Measurements from ENCODE around the gene MISP. TPM values are rescaled to one million over a fixed set of nuclear protein-coding genes. Genes with fewer than 3 reads are reported as not detected.

MISP gene
- total RNA-seq, 2 experiments from 2014 or later: not detected

DNA sequence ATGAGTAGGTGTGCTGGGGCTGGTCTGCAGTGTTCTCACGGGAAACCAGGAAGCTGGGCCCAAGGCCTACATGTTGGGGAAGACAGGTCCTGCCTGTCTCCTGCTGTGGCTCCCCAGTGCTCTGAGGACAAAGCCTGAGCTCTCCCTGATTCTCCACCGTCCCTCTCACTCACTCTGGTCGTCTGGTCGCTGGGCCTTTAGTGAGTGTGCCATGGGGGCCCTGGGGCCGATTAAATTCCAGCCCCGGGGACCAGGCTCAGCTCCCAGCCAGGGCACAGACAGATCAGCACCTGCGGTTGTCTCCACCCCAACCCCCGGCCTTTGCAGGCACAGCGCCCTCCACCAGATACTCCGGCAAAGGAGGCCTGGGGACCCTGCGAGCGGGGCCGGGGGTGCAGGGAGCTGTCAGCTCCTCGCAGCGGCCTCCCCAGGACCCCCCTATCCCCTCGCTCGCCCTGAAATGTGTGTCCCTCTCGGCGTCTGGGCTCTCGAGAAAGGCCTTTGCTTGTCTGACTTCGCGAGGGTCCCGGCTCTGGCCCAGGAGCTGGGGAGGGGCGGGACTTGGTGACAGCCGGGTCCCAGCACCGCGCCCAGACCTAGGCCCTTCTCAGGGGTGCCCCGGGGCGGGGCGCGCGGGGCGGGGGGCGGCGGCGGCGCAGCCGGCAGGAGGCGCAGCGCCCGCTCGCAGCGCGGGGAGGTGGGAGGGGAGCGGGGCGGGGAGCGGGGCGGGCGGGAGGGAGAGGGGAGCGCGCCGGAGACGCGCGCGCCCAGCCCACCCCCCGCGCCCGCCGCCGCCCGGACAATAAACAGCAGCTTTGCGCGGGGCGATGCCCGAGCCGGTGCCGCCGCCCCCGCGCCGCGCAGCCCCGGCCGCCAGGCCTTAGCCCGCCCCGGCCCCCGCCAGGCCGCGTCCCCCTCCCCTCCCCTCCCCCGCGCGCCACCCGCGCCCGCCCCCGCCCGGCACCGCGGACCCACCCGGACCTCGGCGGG, 42.5 kb upstream of the MISP start, which contains the start of gene PALM:
Gene PALM (plus strand): TSS at position 782 of the 990 bp plus-strand sequence. CDS start 212 bp downstream, outside the sequence.
- DNase-seq: no peak
- intact Hi-C loops (cut with micrococcal nuclease): no loop called here
- POLR2A ChIA-PET: interaction anchor here (1.4 kb wide), 1 partner anchor 29 kb away, joined by 3 read pairs; no protein-coding TSS in a partner anchor
- Mint-ChIP-seq H3K27me3 (peaks cover 22% of the 10 kb centered on the region), H3K4me3 (no peak within 1 kb of the TSS), H3K36me3 (ENCODE audit: low read depth) (no peaks in the 10 kb centered on the region), H3K27ac (no peak within 1 kb of the TSS), H3K4me1 (ENCODE audit: low read depth) (peaks cover 2% of the 10 kb centered on the region), H3K9me3 (no peaks in the 10 kb centered on the region)
- CTCF ChIA-PET: interaction anchor here (1.3 to 1.9 kb wide), 2 partner anchors 25 to 30 kb away, joined by 3 to 8 read pairs; no protein-coding TSS in a partner anchor
- ATAC-seq: no peak
- TF ChIP-seq, protein P1, sequence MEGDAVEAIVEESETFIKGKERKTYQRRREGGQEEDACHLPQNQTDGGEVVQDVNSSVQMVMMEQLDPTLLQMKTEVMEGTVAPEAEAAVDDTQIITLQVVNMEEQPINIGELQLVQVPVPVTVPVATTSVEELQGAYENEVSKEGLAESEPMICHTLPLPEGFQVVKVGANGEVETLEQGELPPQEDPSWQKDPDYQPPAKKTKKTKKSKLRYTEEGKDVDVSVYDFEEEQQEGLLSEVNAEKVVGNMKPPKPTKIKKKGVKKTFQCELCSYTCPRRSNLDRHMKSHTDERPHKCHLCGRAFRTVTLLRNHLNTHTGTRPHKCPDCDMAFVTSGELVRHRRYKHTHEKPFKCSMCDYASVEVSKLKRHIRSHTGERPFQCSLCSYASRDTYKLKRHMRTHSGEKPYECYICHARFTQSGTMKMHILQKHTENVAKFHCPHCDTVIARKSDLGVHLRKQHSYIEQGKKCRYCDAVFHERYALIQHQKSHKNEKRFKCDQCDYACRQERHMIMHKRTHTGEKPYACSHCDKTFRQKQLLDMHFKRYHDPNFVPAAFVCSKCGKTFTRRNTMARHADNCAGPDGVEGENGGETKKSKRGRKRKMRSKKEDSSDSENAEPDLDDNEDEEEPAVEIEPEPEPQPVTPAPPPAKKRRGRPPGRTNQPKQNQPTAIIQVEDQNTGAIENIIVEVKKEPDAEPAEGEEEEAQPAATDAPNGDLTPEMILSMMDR (IDR thresholded peaks at IDR 0.05): no peak

DNA sequence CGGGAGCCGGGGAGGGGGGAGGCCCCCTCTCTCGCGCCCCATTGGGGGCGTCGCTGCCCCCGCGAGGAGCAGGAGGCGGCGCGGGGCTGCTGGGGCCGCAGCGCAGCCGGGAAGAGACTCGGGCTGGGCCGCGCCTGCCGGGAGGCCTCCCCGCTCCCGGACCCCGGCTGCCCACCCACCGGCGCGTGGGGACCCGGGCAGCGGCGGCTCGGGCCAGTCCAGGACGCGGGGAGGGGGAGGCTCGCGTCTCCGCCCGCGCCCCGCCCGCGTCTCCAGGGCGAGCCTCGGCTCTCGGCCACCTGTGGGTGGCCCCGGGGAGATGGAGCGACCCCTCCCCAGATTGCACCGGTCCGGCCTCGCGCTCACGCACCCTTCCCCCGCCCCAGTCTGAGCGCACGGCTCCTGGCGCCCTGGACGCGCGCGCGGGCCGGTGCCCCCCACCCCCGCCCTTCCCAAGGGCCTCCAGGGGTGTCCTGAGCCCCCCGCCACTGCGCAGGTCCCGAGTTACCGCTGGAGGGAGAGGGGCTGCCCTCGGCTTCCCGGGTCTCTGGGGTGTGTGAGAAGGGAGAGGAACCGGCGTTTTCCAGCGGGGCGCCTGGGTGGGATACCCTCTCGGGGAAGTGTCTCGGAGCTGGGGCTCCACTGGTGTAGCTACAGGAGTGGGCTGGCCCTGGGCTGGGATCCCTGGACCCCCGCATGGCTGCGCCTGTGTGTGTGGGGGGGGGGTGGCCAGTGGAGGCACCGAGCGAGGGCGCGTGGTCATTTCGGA, 41.5 kb upstream of the MISP start:
- Mint-ChIP-seq H3K27me3 (peaks cover 22% of the 10 kb centered on the region), H3K4me1 (ENCODE audit: low read depth) (no peaks in the 10 kb centered on the region), H3K27ac (no peak overlapping the region), H3K4me3 (no peak overlapping the region), H3K36me3 (ENCODE audit: low read depth) (no peaks in the 10 kb centered on the region), H3K9me3 (no peaks in the 10 kb centered on the region)
- ATAC-seq: no peak
- ChIA-PET POLR2A (interaction anchor here (1.4 kb wide), 1 partner anchor 30 kb away, joined by 3 read pairs; no protein-coding TSS in a partner anchor), CTCF (no interaction called here)
- TF ChIP-seq, protein P1 (IDR thresholded peaks at IDR 0.05): no peak
- DNase-seq: no peak
- intact Hi-C loops (cut with micrococcal nuclease): no loop called here

DNA sequence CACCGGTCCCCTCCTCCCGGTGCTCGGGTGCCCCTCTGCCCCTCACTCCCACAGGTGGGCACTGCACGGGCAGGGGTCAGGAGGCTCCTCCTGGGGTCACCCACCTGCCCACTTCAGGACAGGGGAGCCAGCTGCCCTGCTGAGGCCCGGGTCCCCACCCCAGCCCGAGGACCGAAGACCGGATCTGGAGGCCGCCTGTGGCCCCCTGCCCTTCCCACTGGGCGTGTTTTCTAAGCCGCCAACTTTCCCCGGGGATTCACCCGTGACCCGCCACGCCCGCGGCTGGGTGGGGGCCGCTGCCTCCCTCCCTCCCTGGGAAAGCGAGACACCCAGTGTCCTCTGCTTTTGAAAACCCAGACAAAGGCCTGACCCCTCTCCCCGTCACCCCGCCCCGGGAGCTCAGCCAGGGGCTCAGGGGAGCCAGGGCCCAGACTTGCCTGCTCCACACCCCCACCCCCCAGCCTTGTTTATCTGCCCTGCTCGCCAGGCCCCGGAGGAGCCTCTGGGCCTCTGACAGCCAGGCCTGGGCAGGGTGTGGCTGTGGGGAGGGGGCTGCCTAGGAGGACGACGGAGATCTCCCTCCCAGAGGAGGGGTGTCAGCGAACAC, 40.8 kb upstream of the MISP start:
- H3K27ac Mint-ChIP-seq: no peak overlapping the region
- H3K4me3 Mint-ChIP-seq: no peak overlapping the region
- ATAC-seq: no peak
- peaks cover 22% of the 10 kb centered on the region for H3K27me3 Mint-ChIP-seq
- TF ChIP-seq, protein P1 (IDR thresholded peaks at IDR 0.05): no peak
- DNase-seq: no peak
- intact Hi-C loops (cut with micrococcal nuclease): no loop called here
- H3K4me1 Mint-ChIP-seq (ENCODE audit: low read depth): no peaks in the 10 kb centered on the region
- H3K9me3 Mint-ChIP-seq: no peaks in the 10 kb centered on the region
- CTCF ChIA-PET: no interaction called here
- POLR2A ChIA-PET: interaction anchor here (1.4 kb wide), 2 partner anchors 31 to 34 kb away, joined by 3 read pairs; partner anchors contain the start of gene FSTL3
- H3K36me3 Mint-ChIP-seq (ENCODE audit: low read depth): no peaks in the 10 kb centered on the region

DNA sequence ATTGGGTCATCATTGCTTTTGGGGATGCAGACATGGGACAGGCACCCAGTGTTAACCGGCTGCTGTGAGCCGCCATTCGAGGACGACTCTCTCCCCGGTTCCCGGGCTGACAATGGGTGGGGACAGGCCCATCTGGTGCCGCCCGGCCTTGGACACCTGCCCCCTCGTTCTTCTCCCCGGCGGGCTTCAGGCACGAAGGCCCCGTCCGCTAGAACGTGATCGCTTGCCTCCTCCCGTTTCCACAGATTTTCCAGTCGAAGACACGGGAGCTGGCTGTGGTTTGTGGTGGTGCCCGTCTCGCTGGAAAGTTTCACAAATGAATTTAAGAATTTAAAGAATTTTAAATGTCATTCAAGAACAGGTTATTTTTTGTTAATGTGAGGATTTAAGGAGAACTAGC, 40.1 kb upstream of the MISP start:
- DNase-seq (no peak), ATAC-seq (no peak)
- Mint-ChIP-seq H3K27me3 (peaks cover 21% of the 10 kb centered on the region), H3K4me3 (no peak overlapping the region), H3K4me1 (ENCODE audit: low read depth) (no peaks in the 10 kb centered on the region), H3K36me3 (ENCODE audit: low read depth) (no peaks in the 10 kb centered on the region), H3K9me3 (peaks cover 1% of the 10 kb centered on the region), H3K27ac (no peak overlapping the region)
- POLR2A ChIA-PET: interaction anchor here (1.4 kb wide), 1 partner anchor 35 kb away, joined by 3 read pairs; the partner anchor contains the start of gene FSTL3
- CTCF ChIA-PET: no interaction called here
- TF ChIP-seq, protein P1 (IDR thresholded peaks at IDR 0.05): no peak
- intact Hi-C loops (cut with micrococcal nuclease): no loop called here
